HEK293T (cell line): ENCODE data around the gene TSPAN18.

Experiments used
- BHLHE40 ChIP-seq: fragments of 450-650 bp; IDR thresholded peaks from 2 replicates; pipeline ENCODE4 v1.6.1; 2016; ENCODE audit warnings: mild to moderate bottlenecking, moderate library complexity, borderline replicate concordance
- CTBP1 ChIP-seq: fragments of 450-650 bp; IDR thresholded peaks from 2 replicates; pipeline ENCODE4 v1.6.1; 2016; ENCODE audit warnings: borderline replicate concordance
- FOXK2 ChIP-seq: fragments of 450-650 bp; IDR thresholded peaks from 2 replicates; pipeline ENCODE4 v1.6.1; 2016; ENCODE audit warnings: mild to moderate bottlenecking
- FOXM1 ChIP-seq: fragments of 450-650 bp; IDR thresholded peaks from 2 replicates; pipeline ENCODE4 v1.6.1; 2017; ENCODE audit warnings: mild to moderate bottlenecking, borderline replicate concordance
- NFRKB ChIP-seq: fragments of 450-650 bp; IDR thresholded peaks from 2 replicates; pipeline ENCODE4 v1.6.1; 2016; ENCODE audit warnings: mild to moderate bottlenecking, moderate library complexity
- SP1 ChIP-seq: fragments of 450-650 bp; IDR thresholded peaks from 2 replicates; pipeline ENCODE4 v1.6.1; 2017
- SUZ12 ChIP-seq: fragments of 450-650 bp; IDR thresholded peaks from 2 replicates; pipeline ENCODE4 v1.6.1; 2016; ENCODE audit warnings: mild to moderate bottlenecking

- TF ChIP-seq FOXM1: no peak
- TF ChIP-seq FOXK2: no peak
- no peak for TF ChIP-seq BHLHE40
- TF ChIP-seq NFRKB: no peak
- no peak for TF ChIP-seq SP1
- no peak for TF ChIP-seq CTBP1
- TF ChIP-seq SUZ12: no peak
Measured at GRCh38 chr11:44728491-44728910, 1.7 kb downstream of the TSPAN18 start.
